H1 (cell line): ENCODE results near the gene UNC79. TPM values are rescaled to one million over a fixed set of nuclear protein-coding genes. Genes with fewer than 3 reads are reported as not detected.

Experiments used
- CTCF ChIA-PET: fragments of 300-600 bp; sonication (Branson Sonifier 250); formaldehyde crosslinking; loops from one replicate; lab custom pipeline; 2021; ENCODE audit not compliant: partially characterized antibody; lab: Charles Lee
- POLR2A ChIA-PET: fragments of 300-600 bp; sonication (Branson Sonifier 250); formaldehyde crosslinking; loops from one replicate; lab custom pipeline; 2021; ENCODE audit warnings: inconsistent platforms; ENCODE audit not compliant: partially characterized antibody; lab: Charles Lee
- DNase-seq, 2 experiments: peaks; one replicate each; pipeline versions ENCODE4 v3.0.0 to v3.0.0-alpha.2; 2010 to 2022; ENCODE audit warnings: low spot score in 2 of 2, low read depth in 1 of 2, mixed read lengths in 1 of 2
- FAIRE-seq: peaks from 2 replicates; lab custom pipeline; 2011; peaks lifted over from hg19 to GRCh38; lab: Jason Lieb, UNC
- H2AFZ ChIP-seq: 2 replicates; pipeline ENCODE4 v1.8.1; 2012; ENCODE audit warnings: low read length, inconsistent platforms
- H2AK5ac ChIP-seq: 2 replicates; pipeline ENCODE4 v1.6.1; 2013; ENCODE audit warnings: low read depth, low read length
- H2BK120ac ChIP-seq: replicated peaks from 2 replicates; pipeline ENCODE3; 2013; ENCODE audit warnings: low read depth, low read length, inconsistent platforms
- H2BK12ac ChIP-seq: 2 replicates; pipeline ENCODE4 v1.6.1; 2013; ENCODE audit warnings: low read depth, low read length
- H2BK15ac ChIP-seq: 2 replicates; pipeline ENCODE4 v1.6.1; 2013; ENCODE audit warnings: low read length
- H2BK20ac ChIP-seq: 2 replicates; pipeline ENCODE4 v1.6.1; 2013; ENCODE audit warnings: low read length
- H2BK5ac ChIP-seq: 2 replicates; pipeline ENCODE4 v1.6.1; 2013; ENCODE audit warnings: low read depth, low read length
- H3K14ac ChIP-seq: 2 replicates; pipeline ENCODE4 v1.6.1; 2013; ENCODE audit warnings: inconsistent platforms; ENCODE audit not compliant: insufficient read length
- H3K18ac ChIP-seq: 2 replicates; pipeline ENCODE4 v1.6.1; 2013; ENCODE audit warnings: low read length; ENCODE audit errors: extremely low read depth
- H3K23ac ChIP-seq: 2 replicates; pipeline ENCODE4 v1.6.1; 2013; ENCODE audit warnings: inconsistent platforms; ENCODE audit not compliant: insufficient read length
- H3K23me2 ChIP-seq: 2 replicates; pipeline ENCODE4 v1.6.1; 2013; ENCODE audit warnings: low read depth, low read length
- H3K27ac ChIP-seq: 2 replicates; pipeline ENCODE4 v1.6.1; 2011; ENCODE audit warnings: low read depth, low read length, inconsistent platforms
- H3K27me3 ChIP-seq, 4 experiments: replicated peaks in 1 of 4; 1 replicate in 1 of 4; 2 replicates in 3 of 4; pipeline versions ENCODE4 v1.6.1 to v1.8.1; 2011 to 2013; ENCODE audit warnings: low read length in 3 of 4, mild to moderate bottlenecking in 3 of 4, inconsistent platforms in 2 of 4, mixed read lengths in 2 of 4, moderate library complexity in 1 of 4; ENCODE audit not compliant: control insufficient read depth in 3 of 4, insufficient read depth in 3 of 4; ENCODE audit errors: extremely low read depth in 1 of 4
- H3K36me3 ChIP-seq, 4 experiments: 2 replicates each; pipeline versions ENCODE4 v1.6.1 to v1.8.1; 2011 to 2013; ENCODE audit warnings: mild to moderate bottlenecking in 4 of 4, low read length in 3 of 4, moderate library complexity in 2 of 4, control low read depth in 1 of 4, inconsistent platforms in 1 of 4; ENCODE audit not compliant: insufficient read depth in 4 of 4, control insufficient read depth in 2 of 4
- H3K4ac ChIP-seq: replicated peaks from 2 replicates; pipeline ENCODE3; 2013; ENCODE audit warnings: low read length, low read depth, mixed read lengths, inconsistent platforms; ENCODE audit not compliant: insufficient read length
- H3K4me1 ChIP-seq, 4 experiments: replicated peaks in 1 of 4; 1 replicate in 1 of 4; 2 replicates in 3 of 4; pipeline versions ENCODE4 v1.6.1 to v1.8.1; 2011 to 2013; ENCODE audit warnings: low read length in 3 of 4, inconsistent platforms in 2 of 4, mixed read lengths in 1 of 4; ENCODE audit not compliant: insufficient read depth in 4 of 4, control insufficient read depth in 3 of 4
- H3K4me2 ChIP-seq, 2 experiments: 2 replicates each; pipeline versions ENCODE4 v1.6.1 to v1.8.1; 2011 to 2013; ENCODE audit warnings: low read depth in 2 of 2, low read length in 2 of 2, control low read depth in 1 of 2, inconsistent platforms in 1 of 2, mild to moderate bottlenecking in 1 of 2; ENCODE audit not compliant: insufficient read depth in 1 of 2
- H3K4me3 ChIP-seq, 4 experiments: fragments of 200-600, 300-600 bp in 1 of 4; sonication (generic), shearing (Covaris generic), sonication (Bioruptor Twin) in 1 of 4; 2 replicates each; pipeline versions ENCODE4 v1.5.1 to v1.8.1; 2011 to 2016; ENCODE audit warnings: low read length in 4 of 4, low read depth in 3 of 4, control low read depth in 2 of 4, inconsistent platforms in 2 of 4, mild to moderate bottlenecking in 2 of 4, mixed read lengths in 1 of 4, moderate library complexity in 1 of 4; ENCODE audit not compliant: insufficient read depth in 2 of 4; ENCODE audit errors: extremely low read depth in 1 of 4
- H3K56ac ChIP-seq: replicated peaks from 2 replicates; pipeline ENCODE3; 2013; ENCODE audit warnings: low read depth, mild to moderate bottlenecking, mixed read lengths, low read length, inconsistent platforms; ENCODE audit not compliant: insufficient read length
- H3K79me1 ChIP-seq: 2 replicates; pipeline ENCODE4 v1.6.1; 2013; ENCODE audit warnings: low read depth, low read length, control low read depth
- H3K79me2 ChIP-seq, 2 experiments: 2 replicates each; pipeline versions ENCODE4 v1.6.1 to v1.8.1; 2012 to 2013; ENCODE audit warnings: low read length in 2 of 2, mild to moderate bottlenecking in 2 of 2, inconsistent platforms in 1 of 2; ENCODE audit not compliant: insufficient read depth in 2 of 2, control insufficient read depth in 1 of 2
- H3K9ac ChIP-seq, 4 experiments: replicated peaks in 1 of 4; 1 replicate in 1 of 4; 2 replicates in 3 of 4; pipeline versions ENCODE4 v1.6.1 to v1.8.1; 2011 to 2013; ENCODE audit warnings: low read depth in 3 of 4, low read length in 3 of 4, control low read depth in 2 of 4, mild to moderate bottlenecking in 2 of 4, moderate library complexity in 2 of 4, inconsistent platforms in 1 of 4; ENCODE audit errors: extremely low read depth in 1 of 4
- H3K9me3 ChIP-seq, 2 experiments: 2 replicates each; pipeline versions ENCODE4 v1.6.1 to v1.8.1; 2012 to 2013; ENCODE audit warnings: mild to moderate bottlenecking in 2 of 2, moderate library complexity in 2 of 2, control low read depth in 1 of 2, inconsistent platforms in 1 of 2, low read depth in 1 of 2, low read length in 1 of 2, mixed read lengths in 1 of 2; ENCODE audit not compliant: insufficient read depth in 2 of 2
- H4K20me1 ChIP-seq, 2 experiments: replicated peaks in 1 of 2; 2 replicates each; pipeline versions ENCODE3 to v1.8.1; 2011 to 2013; ENCODE audit warnings: inconsistent platforms in 2 of 2, low read length in 2 of 2, mild to moderate bottlenecking in 1 of 2; ENCODE audit not compliant: insufficient read depth in 2 of 2, control insufficient read depth in 1 of 2
- H4K5ac ChIP-seq: 2 replicates; pipeline ENCODE4 v1.6.1; 2013; ENCODE audit warnings: low read length, low read depth, mixed read lengths, inconsistent platforms; ENCODE audit not compliant: insufficient read length
- H4K8ac ChIP-seq: 2 replicates; pipeline ENCODE4 v1.8.0; 2013; ENCODE audit warnings: mild to moderate bottlenecking, moderate library complexity, low read length, inconsistent platforms; ENCODE audit not compliant: insufficient read depth; ENCODE audit errors: extremely low read depth
- H4K91ac ChIP-seq: replicated peaks from 2 replicates; pipeline ENCODE3; 2013; ENCODE audit warnings: low read length, mixed read lengths, inconsistent platforms; ENCODE audit not compliant: insufficient read length
- BACH1 ChIP-seq: IDR thresholded peaks from 2 replicates; pipeline ENCODE4 v1.6.1; 2012; ENCODE audit warnings: low read length, improper control_type of control experiment
- PHF8 ChIP-seq: fragments of 200-600 bp; sonication (generic); conservative IDR thresholded peaks from 2 replicates; pipeline ENCODE4 v1.7.1; 2012; ENCODE audit warnings: low read depth, mild to moderate bottlenecking, inconsistent platforms, low read length, moderate library complexity
- WGBS, 2 experiments: shearing (Covaris generic) in 1 of 2; methylation state at CpG; one replicate each; pipeline versions ENCODE4 v1.1.6 to v1.1.7; 2013 to 2015; ENCODE audit warnings: low lambda C conversion rate in 2 of 2, mixed read lengths in 2 of 2, inconsistent platforms in 1 of 2, low coverage in 1 of 2, missing lambda C conversion rate in 1 of 2; ENCODE audit not compliant: insufficient replicate concordance in 2 of 2, insufficient coverage in 1 of 2, insufficient read length in 1 of 2; ENCODE audit errors: extremely low coverage in 1 of 2, missing lambda C conversion rate in 1 of 2; 5-methylcytosine and 5-hydroxymethylcytosine counted together
- polyA plus RNA-seq, 7 experiments: library from polyadenylated mRNA; depleted of rRNA in 3 of 7; stranded (reverse) in 5 of 7; unstranded in 2 of 7; fragments of >200 nt in 5 of 7; fragments of 200-250 nt in 2 of 7; gene quantifications; 1 replicate in 5 of 7; 2 replicates in 1 of 7; 4 replicates in 1 of 7; pipeline versions ENCODE4 v1.2.1 to v1.2.3, GENCODE V29; 2011 to 2013; ENCODE audit warnings: missing spikeins in 2 of 7, mixed read lengths in 2 of 7
- total RNA-seq: library from RNA; stranded (reverse); fragmentation: NEBNext Ultra II Directional; extraction: Animal tissue kit (Norgen Biotek cat#: 25700); gene quantifications from 2 replicates; pipeline ENCODE4 v1.2.1, GENCODE V29; 2021

UNC79 gene
- total and polyA plus RNA-seq, 2 of the 8 experiments (the other 6 are each of a cell fraction or from before 2014, with no cell fraction given), result 1.8 to 2.3 TPM

GRCh38 chr14:93725002-93725582 lies 294.4 kb downstream of the UNC79 start:
- no peak overlapping the region for H2BK120ac ChIP-seq
- H3K27ac ChIP-seq, result no peak overlapping the region
- H3K36me3 ChIP-seq, result no peaks in the 10 kb centered on the region
- H3K14ac ChIP-seq, result no peak overlapping the region
- no peak overlapping the region for H3K4me2 ChIP-seq
- no peak overlapping the region for H2BK20ac ChIP-seq
- H4K91ac ChIP-seq, result no peak overlapping the region
- FAIRE-seq (no peak), DNase-seq (no peak)
- no peak overlapping the region for H2AK5ac ChIP-seq
- no peaks in the 10 kb centered on the region for H3K9me3 ChIP-seq
- H4K5ac ChIP-seq, result no peak overlapping the region
- TF ChIP-seq PHF8, result no peak
- TF ChIP-seq BACH1, result no peak
- H3K18ac ChIP-seq, result no peak overlapping the region; the same call in 1 of the 2 replicates
- no peak overlapping the region for H3K9ac ChIP-seq
- peaks cover 0 to 3% (median 0%) of the 10 kb centered on the region in 4 experiments; a peak in 1 of 7 replicates for H3K4me1 ChIP-seq
- no peaks in the 10 kb centered on the region for H3K27me3 ChIP-seq
- no peak overlapping the region for H2BK12ac ChIP-seq
- no peak overlapping the region for H3K4me3 ChIP-seq
- POLR2A ChIA-PET, result interaction anchor here (0.7 to 1.4 kb wide), 2 partner anchors 10 to 37 kb away, joined by 3 read pairs; no protein-coding TSS in a partner anchor
- H4K8ac ChIP-seq, result no peak overlapping the region
- H3K23me2 ChIP-seq, result peaks cover 6% of the 10 kb centered on the region; the same call in 1 of the 2 replicates
- H2AFZ ChIP-seq, result no peak overlapping the region
- no peak overlapping the region for H3K23ac ChIP-seq
- CTCF ChIA-PET, result interaction anchor here (0.6 to 0.7 kb wide), 2 partner anchors 18 to 619 kb away, joined by 3 read pairs; no protein-coding TSS in a partner anchor
- H4K20me1 ChIP-seq, result peaks cover 0 to 4% of the 10 kb centered on the region in 2 experiments
- H3K4ac ChIP-seq, result no peak overlapping the region
- no peaks in the 10 kb centered on the region for H3K79me1 ChIP-seq
- H3K79me2 ChIP-seq, result no peaks in the 10 kb centered on the region
- no peak overlapping the region for H2BK15ac ChIP-seq
- WGBS, 2 experiments, result 84% methylated on average over 21 of the region's 21 CpGs; no CpG with 5 or more reads in 1 of the 2 experiments
- H2BK5ac ChIP-seq, result no peak overlapping the region
- no peak overlapping the region for H3K56ac ChIP-seq
